Neural cell (in vitro differentiated cells): ENCODE results near the gene FUT8. TPM values are rescaled to one million over a fixed set of nuclear protein-coding genes. Genes with fewer than 3 reads are reported as not detected.

Experiments used
- H2AFZ ChIP-seq: fragments of 200-600, 300-800 bp; sonication (generic), shearing (Covaris generic); 2 replicates; pipeline ENCODE4 v1.6.0; 2014; ENCODE audit warnings: low read depth, mild to moderate bottlenecking, antibody characterized with exemption, low read length, moderate library complexity
- H3F3A ChIP-seq: fragments of 200-600 bp; shearing (Covaris generic); 2 replicates; pipeline ENCODE4 v1.6.1; 2016; ENCODE audit warnings: mild to moderate bottlenecking, moderate library complexity, mixed read lengths, antibody characterized with exemption, low read length; ENCODE audit not compliant: insufficient read depth, poor library complexity, severe bottlenecking
- H3K27ac ChIP-seq: fragments of 200-600, 300-800 bp; sonication (generic), shearing (Covaris generic); 2 replicates; pipeline ENCODE4 v1.5.1; 2014; ENCODE audit warnings: mild to moderate bottlenecking, low read length, moderate library complexity
- H3K27me3 ChIP-seq: fragments of 300-800, 200-600 bp; sonication (generic), shearing (Covaris generic); 2 replicates; pipeline ENCODE4 v1.6.0; 2014; ENCODE audit warnings: mild to moderate bottlenecking, low read depth, low read length, moderate library complexity; ENCODE audit not compliant: insufficient read depth
- H3K36me3 ChIP-seq: fragments of 300-800, 200-600 bp; sonication (generic), shearing (Covaris generic); 2 replicates; pipeline ENCODE4 v1.5.1; 2014; ENCODE audit warnings: mild to moderate bottlenecking, antibody characterized with exemption, low read length, moderate library complexity; ENCODE audit not compliant: insufficient read depth
- H3K4me2 ChIP-seq: fragments of 300-800, 200-600 bp; sonication (generic), shearing (Covaris generic); 2 replicates; pipeline ENCODE4 v1.6.0; 2014; ENCODE audit warnings: mild to moderate bottlenecking, low read length
- H3K4me3 ChIP-seq: fragments of 300-800, 200-600 bp; sonication (generic), shearing (Covaris generic); 2 replicates; pipeline ENCODE4 v1.5.1; 2014; ENCODE audit warnings: mild to moderate bottlenecking, low read length, moderate library complexity
- H3K79me2 ChIP-seq: fragments of 200-600 bp; shearing (Covaris generic); replicated peaks from 2 replicates; pipeline ENCODE4 v1.6.0; 2014; ENCODE audit warnings: mild to moderate bottlenecking, low read length, moderate library complexity; ENCODE audit not compliant: insufficient read depth
- H3K9ac ChIP-seq: fragments of 300-800, 200-600 bp; sonication (generic), shearing (Covaris generic); 2 replicates; pipeline ENCODE4 v1.6.1; 2016; ENCODE audit warnings: mild to moderate bottlenecking, low read length, mixed read lengths
- H3K9me2 ChIP-seq: fragments of 200-600 bp; shearing (Covaris generic); 2 replicates; pipeline ENCODE4 v1.6.1; 2016; ENCODE audit warnings: mild to moderate bottlenecking, low read length, mixed read lengths; ENCODE audit not compliant: insufficient read depth
- H3K9me3 ChIP-seq: fragments of 200-600, 300-800 bp; sonication (generic), shearing (Covaris generic); 2 replicates; pipeline ENCODE4 v1.6.1; 2016; ENCODE audit warnings: mild to moderate bottlenecking, mixed run types, low read length, moderate library complexity, mixed read lengths
- H4K20me1 ChIP-seq: fragments of 200-600 bp; shearing (Covaris generic); 2 replicates; pipeline ENCODE4 v1.6.1; 2016; ENCODE audit warnings: mild to moderate bottlenecking, mixed run types; ENCODE audit not compliant: insufficient read depth
- EP300 ChIP-seq: fragments of 450-650 bp; conservative IDR thresholded peaks from 2 replicates; pipeline ENCODE4 v1.6.1; 2014; ENCODE audit warnings: antibody characterized with exemption, mild to moderate bottlenecking, moderate library complexity; ENCODE audit not compliant: poor library complexity, severe bottlenecking
- EZH2 ChIP-seq: fragments of 200-600, 300-800 bp; shearing (Covaris generic), sonication (generic); IDR thresholded peaks from 2 replicates; pipeline ENCODE4 v1.6.1; 2014; ENCODE audit warnings: antibody characterized with exemption, low read length, borderline replicate concordance, mild to moderate bottlenecking; ENCODE audit not compliant: insufficient read depth, poor library complexity, severe bottlenecking
- MXI1 ChIP-seq: fragments of 450-650 bp; conservative IDR thresholded peaks from 2 replicates; pipeline ENCODE4 v1.6.1; 2014; ENCODE audit warnings: antibody characterized with exemption, mild to moderate bottlenecking; ENCODE audit not compliant: poor library complexity, severe bottlenecking
- POLR2AphosphoS5 ChIP-seq: IDR thresholded peaks from 2 replicates; pipeline ENCODE4 v1.6.1; 2012
- RAD21 ChIP-seq: fragments of 450-650 bp; conservative IDR thresholded peaks from 2 replicates; pipeline ENCODE4 v1.6.1; 2014; ENCODE audit warnings: antibody characterized with exemption, mild to moderate bottlenecking, moderate library complexity
- SMC3 ChIP-seq: fragments of 450-650 bp; conservative IDR thresholded peaks from 2 replicates; pipeline ENCODE4 v1.6.1; 2014; ENCODE audit warnings: antibody characterized with exemption, mild to moderate bottlenecking, moderate library complexity; ENCODE audit not compliant: poor library complexity
- TAF1 ChIP-seq: IDR thresholded peaks from 2 replicates; pipeline ENCODE4 v1.6.1; 2012; ENCODE audit warnings: low read depth
- polyA plus RNA-seq: library from polyadenylated mRNA; depleted of rRNA; stranded (reverse); fragments of >200 nt; gene quantifications from 2 replicates; pipeline ENCODE4 v1.2.3, GENCODE V29; 2014
- TF ChIP-seq, protein P1 (sequence below): IDR thresholded peaks from 2 replicates; pipeline ENCODE4 v1.6.1; 2012; ENCODE audit warnings: borderline replicate concordance
- TF ChIP-seq, protein P2 (sequence below): fragments of 450-650 bp; IDR thresholded peaks from 2 replicates; pipeline ENCODE4 v1.5.1; 2014; ENCODE audit warnings: antibody characterized with exemption, mild to moderate bottlenecking, moderate library complexity; ENCODE audit not compliant: poor library complexity, severe bottlenecking

FUT8 gene
- polyA plus RNA-seq, 1 donor from 2014 or later = 72.8 TPM

DNA sequence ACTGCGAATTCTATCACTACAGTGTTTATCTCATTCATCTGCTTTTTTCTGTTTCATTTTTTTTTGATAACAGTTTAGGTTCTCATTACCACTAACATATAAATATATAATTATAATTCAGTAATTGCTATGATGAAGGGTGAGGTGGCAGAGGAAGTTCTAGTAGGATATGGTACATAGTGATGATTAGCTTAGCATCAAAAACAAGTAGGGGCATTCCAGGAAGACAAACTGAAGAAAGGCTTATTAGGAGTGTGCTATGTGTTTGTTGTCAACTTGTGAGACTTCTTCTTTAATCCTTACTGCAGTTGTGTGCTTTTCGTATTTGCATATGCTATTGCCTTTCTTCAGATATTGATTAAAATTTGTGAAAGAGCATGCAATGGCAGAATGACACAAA is 20.6 kb downstream of the FUT8 start:
- Histone ChIP-seq H3K27me3 (no peaks in the 10 kb centered on the region), H4K20me1 (no peaks in the 10 kb centered on the region), H3K4me3 (no peak overlapping the region), H3K9ac (no peak overlapping the region), H3K9me2 (no peaks in the 10 kb centered on the region), H3K36me3 (no peaks in the 10 kb centered on the region), H3F3A (no peaks in the 10 kb centered on the region), H3K27ac (no peak overlapping the region), H2AFZ (no peak overlapping the region), H3K79me2 (peaks cover 26% of the 10 kb centered on the region), H3K9me3 (no peaks in the 10 kb centered on the region), H3K4me2 (no peak overlapping the region)
- TF ChIP-seq, protein P1, sequence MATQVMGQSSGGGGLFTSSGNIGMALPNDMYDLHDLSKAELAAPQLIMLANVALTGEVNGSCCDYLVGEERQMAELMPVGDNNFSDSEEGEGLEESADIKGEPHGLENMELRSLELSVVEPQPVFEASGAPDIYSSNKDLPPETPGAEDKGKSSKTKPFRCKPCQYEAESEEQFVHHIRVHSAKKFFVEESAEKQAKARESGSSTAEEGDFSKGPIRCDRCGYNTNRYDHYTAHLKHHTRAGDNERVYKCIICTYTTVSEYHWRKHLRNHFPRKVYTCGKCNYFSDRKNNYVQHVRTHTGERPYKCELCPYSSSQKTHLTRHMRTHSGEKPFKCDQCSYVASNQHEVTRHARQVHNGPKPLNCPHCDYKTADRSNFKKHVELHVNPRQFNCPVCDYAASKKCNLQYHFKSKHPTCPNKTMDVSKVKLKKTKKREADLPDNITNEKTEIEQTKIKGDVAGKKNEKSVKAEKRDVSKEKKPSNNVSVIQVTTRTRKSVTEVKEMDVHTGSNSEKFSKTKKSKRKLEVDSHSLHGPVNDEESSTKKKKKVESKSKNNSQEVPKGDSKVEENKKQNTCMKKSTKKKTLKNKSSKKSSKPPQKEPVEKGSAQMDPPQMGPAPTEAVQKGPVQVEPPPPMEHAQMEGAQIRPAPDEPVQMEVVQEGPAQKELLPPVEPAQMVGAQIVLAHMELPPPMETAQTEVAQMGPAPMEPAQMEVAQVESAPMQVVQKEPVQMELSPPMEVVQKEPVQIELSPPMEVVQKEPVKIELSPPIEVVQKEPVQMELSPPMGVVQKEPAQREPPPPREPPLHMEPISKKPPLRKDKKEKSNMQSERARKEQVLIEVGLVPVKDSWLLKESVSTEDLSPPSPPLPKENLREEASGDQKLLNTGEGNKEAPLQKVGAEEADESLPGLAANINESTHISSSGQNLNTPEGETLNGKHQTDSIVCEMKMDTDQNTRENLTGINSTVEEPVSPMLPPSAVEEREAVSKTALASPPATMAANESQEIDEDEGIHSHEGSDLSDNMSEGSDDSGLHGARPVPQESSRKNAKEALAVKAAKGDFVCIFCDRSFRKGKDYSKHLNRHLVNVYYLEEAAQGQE = no peak
- TF ChIP-seq MXI1 = no peak
- no peak for TF ChIP-seq POLR2AphosphoS5
- no peak for TF ChIP-seq EP300
- no peak for TF ChIP-seq SMC3
- TF ChIP-seq, protein P2, sequence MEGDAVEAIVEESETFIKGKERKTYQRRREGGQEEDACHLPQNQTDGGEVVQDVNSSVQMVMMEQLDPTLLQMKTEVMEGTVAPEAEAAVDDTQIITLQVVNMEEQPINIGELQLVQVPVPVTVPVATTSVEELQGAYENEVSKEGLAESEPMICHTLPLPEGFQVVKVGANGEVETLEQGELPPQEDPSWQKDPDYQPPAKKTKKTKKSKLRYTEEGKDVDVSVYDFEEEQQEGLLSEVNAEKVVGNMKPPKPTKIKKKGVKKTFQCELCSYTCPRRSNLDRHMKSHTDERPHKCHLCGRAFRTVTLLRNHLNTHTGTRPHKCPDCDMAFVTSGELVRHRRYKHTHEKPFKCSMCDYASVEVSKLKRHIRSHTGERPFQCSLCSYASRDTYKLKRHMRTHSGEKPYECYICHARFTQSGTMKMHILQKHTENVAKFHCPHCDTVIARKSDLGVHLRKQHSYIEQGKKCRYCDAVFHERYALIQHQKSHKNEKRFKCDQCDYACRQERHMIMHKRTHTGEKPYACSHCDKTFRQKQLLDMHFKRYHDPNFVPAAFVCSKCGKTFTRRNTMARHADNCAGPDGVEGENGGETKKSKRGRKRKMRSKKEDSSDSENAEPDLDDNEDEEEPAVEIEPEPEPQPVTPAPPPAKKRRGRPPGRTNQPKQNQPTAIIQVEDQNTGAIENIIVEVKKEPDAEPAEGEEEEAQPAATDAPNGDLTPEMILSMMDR = no peak
- TF ChIP-seq EZH2 = no peak
- TF ChIP-seq RAD21 = no peak
- TF ChIP-seq TAF1 = no peak

DNA sequence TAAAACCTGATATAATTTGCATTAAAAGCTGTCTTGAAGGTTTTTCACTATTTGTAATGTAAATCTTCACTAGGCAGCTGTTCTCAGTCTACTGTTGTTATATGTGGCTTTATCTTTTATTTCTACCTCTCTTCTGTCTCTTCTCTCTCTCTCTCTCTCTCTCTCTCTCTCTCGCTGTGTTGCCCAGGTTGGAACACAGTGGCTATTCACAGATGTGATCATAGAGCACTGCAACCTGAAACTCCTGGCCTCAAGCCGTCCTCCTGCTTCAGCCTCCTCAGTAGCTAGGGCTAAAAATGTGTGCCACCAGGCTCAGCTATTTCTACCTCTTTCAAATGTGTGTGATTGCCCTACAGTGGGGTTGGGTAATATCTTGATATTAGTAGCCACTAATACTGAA is 21.1 kb downstream of the FUT8 start:
- Histone ChIP-seq H3K9ac (no peak overlapping the region), H3K79me2 (peaks cover 21% of the 10 kb centered on the region), H3K9me2 (no peaks in the 10 kb centered on the region)

More for the DNA sequence above, 21.1 kb downstream of the FUT8 start:
- TF ChIP-seq EP300 (no peak), SMC3 (no peak), EZH2 (no peak), MXI1 (no peak), TAF1 (no peak), POLR2AphosphoS5 (no peak), RAD21 (no peak)
- TF ChIP-seq, protein P2 = no peak
- TF ChIP-seq, protein P1 = no peak
- H2AFZ ChIP-seq = no peak overlapping the region
- no peaks in the 10 kb centered on the region for H3K27me3 ChIP-seq
- H3K27ac ChIP-seq = no peak overlapping the region
- H3F3A ChIP-seq = no peaks in the 10 kb centered on the region
- no peaks in the 10 kb centered on the region for H3K36me3 ChIP-seq
- no peaks in the 10 kb centered on the region for H4K20me1 ChIP-seq
- H3K4me3 ChIP-seq = no peak overlapping the region
- H3K4me2 ChIP-seq = no peak overlapping the region
- no peaks in the 10 kb centered on the region for H3K9me3 ChIP-seq
